H1 (cell line): ENCODE results near the gene VEGFC.

Experiments used
- POLR2AphosphoS5 ChIP-seq: IDR thresholded peaks from 2 replicates; pipeline ENCODE4 v1.6.1; 2011; ENCODE audit warnings: low read depth, low read length
- SIRT6 ChIP-seq: IDR thresholded peaks from one replicate; pipeline ENCODE4 v1.7.1; 2012; ENCODE audit warnings: low read length, inconsistent platforms
- SP2 ChIP-seq: IDR thresholded peaks from 2 replicates; pipeline ENCODE4 v1.6.1; 2012; ENCODE audit warnings: mild to moderate bottlenecking, low read length, inconsistent platforms
- TBP ChIP-seq: IDR thresholded peaks from 2 replicates; pipeline ENCODE4 v1.6.1; 2011; ENCODE audit warnings: low read depth, low read length, improper control_type of control experiment
- TF ChIP-seq, protein P1 (sequence below), 3 experiments: IDR thresholded peaks; 1 replicate in 2 of 3; 2 replicates in 1 of 3; pipeline versions ENCODE4 v1.5.1 to v1.6.1; 2011; ENCODE audit warnings: low read length in 3 of 3, mild to moderate bottlenecking in 3 of 3, inconsistent platforms in 2 of 3, low read depth in 1 of 3, moderate library complexity in 1 of 3; ENCODE audit not compliant: insufficient read depth in 1 of 3; ENCODE audit errors: control extremely low read depth in 1 of 3
- TF ChIP-seq, protein P2 (sequence below): IDR thresholded peaks from 2 replicates; pipeline ENCODE4 v1.6.1; 2011; ENCODE audit warnings: low read depth, mild to moderate bottlenecking, low read length; ENCODE audit not compliant: insufficient read depth
- TF ChIP-seq, protein P3 (sequence below): IDR thresholded peaks from 2 replicates; pipeline ENCODE4 v1.6.1; 2011; ENCODE audit warnings: low read length, improper control_type of control experiment

DNA sequence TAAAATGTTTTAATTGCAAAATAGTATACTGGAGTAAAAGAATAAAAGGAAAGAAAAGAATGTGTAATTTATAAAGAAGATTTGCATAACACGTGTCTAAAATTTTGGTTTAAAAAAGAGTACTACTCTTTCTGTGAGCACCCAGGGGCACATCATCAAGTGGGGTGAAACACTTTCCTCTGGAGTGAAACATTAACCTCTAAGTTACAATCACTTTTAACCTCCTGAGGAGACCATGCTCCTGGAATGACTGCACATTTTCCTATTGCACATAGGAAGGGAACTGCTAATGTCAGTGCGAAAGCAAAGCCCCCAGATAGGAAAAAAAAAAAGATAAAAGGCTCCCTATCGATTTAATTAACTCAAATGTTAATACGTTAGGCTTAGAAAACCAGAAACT lies 13.3 kb downstream of the VEGFC start:
- TF ChIP-seq, protein P1, sequence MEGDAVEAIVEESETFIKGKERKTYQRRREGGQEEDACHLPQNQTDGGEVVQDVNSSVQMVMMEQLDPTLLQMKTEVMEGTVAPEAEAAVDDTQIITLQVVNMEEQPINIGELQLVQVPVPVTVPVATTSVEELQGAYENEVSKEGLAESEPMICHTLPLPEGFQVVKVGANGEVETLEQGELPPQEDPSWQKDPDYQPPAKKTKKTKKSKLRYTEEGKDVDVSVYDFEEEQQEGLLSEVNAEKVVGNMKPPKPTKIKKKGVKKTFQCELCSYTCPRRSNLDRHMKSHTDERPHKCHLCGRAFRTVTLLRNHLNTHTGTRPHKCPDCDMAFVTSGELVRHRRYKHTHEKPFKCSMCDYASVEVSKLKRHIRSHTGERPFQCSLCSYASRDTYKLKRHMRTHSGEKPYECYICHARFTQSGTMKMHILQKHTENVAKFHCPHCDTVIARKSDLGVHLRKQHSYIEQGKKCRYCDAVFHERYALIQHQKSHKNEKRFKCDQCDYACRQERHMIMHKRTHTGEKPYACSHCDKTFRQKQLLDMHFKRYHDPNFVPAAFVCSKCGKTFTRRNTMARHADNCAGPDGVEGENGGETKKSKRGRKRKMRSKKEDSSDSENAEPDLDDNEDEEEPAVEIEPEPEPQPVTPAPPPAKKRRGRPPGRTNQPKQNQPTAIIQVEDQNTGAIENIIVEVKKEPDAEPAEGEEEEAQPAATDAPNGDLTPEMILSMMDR (IDR thresholded peaks at IDR 0.05; ENCODE audit: control extremely low read depth in 1 of 3, insufficient read depth in 1 of 3, low read depth in 1 of 3, low read length in 3 of 3) = no peak
- TF ChIP-seq, protein P2, sequence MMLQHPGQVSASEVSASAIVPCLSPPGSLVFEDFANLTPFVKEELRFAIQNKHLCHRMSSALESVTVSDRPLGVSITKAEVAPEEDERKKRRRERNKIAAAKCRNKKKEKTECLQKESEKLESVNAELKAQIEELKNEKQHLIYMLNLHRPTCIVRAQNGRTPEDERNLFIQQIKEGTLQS = no peak
- TF ChIP-seq, protein P3, sequence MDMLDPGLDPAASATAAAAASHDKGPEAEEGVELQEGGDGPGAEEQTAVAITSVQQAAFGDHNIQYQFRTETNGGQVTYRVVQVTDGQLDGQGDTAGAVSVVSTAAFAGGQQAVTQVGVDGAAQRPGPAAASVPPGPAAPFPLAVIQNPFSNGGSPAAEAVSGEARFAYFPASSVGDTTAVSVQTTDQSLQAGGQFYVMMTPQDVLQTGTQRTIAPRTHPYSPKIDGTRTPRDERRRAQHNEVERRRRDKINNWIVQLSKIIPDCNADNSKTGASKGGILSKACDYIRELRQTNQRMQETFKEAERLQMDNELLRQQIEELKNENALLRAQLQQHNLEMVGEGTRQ = no peak
- TF ChIP-seq SIRT6 = no peak
- TF ChIP-seq POLR2AphosphoS5 = no peak
- no peak for TF ChIP-seq SP2
- no peak for TF ChIP-seq TBP
